GM12891 (cell line): ENCODE data around the gene ABCA13.

Experiments used
- POLR2A ChIP-seq: IDR thresholded peaks from 2 replicates; pipeline ENCODE4 v1.6.1; 2011; ENCODE audit warnings: low read depth, low read length, control low read depth
- POLR2AphosphoS5 ChIP-seq: IDR thresholded peaks from 2 replicates; pipeline ENCODE4 v1.6.1; 2011; ENCODE audit warnings: low read depth, low read length, control low read depth
- POU2F2 ChIP-seq: IDR thresholded peaks from 2 replicates; pipeline ENCODE4 v1.6.1; 2011; ENCODE audit warnings: low read depth, mild to moderate bottlenecking, control low read depth, low read length, moderate library complexity
- SPI1 ChIP-seq: IDR thresholded peaks from 2 replicates; pipeline ENCODE4 v1.6.1; 2011; ENCODE audit warnings: low read depth, low read length, control low read depth
- TAF1 ChIP-seq: IDR thresholded peaks from 2 replicates; pipeline ENCODE4 v1.6.1; 2011; ENCODE audit warnings: low read depth, low read length, control low read depth

- TF ChIP-seq POLR2A (no peak), SPI1 (no peak), POLR2AphosphoS5 (no peak), TAF1 (no peak), POU2F2 (no peak)
Measured at GRCh38 chr7:48261696-48262095, 90.4 kb downstream of the ABCA13 start.
